Natural killer cell (primary cell): ENCODE data around the gene NRG3. TPM values are rescaled to one million over a fixed set of nuclear protein-coding genes. Genes with fewer than 3 reads are reported as not detected.

Experiments
- ATAC-seq, 3 donors: fragments of 150-1000 bp in 2 of 3; fragments of 200-7000 bp in 1 of 3; cut with Tn5 transposase; 1 replicate in 1 of 3; 2 replicates in 2 of 3; pipeline ENCODE4 v1.10.0; 2021; ENCODE audit warnings: mild to moderate bottlenecking in 2 of 3, moderate library complexity in 2 of 3
- DNase-seq, 2 donors: peaks; one replicate each; pipeline versions ENCODE4 v3.0.0 to v3.0.0-alpha.2; 2013 to 2021; ENCODE audit warnings: mixed read lengths in 1 of 2
- H3K27ac ChIP-seq: one replicate; pipeline ENCODE4 v1.5.1; 2013; ENCODE audit warnings: mild to moderate bottlenecking, low read length
- H3K27me3 ChIP-seq: one replicate; pipeline ENCODE4 v1.6.1; 2013; ENCODE audit warnings: low read length; ENCODE audit not compliant: control insufficient read depth, insufficient read depth
- H3K36me3 ChIP-seq: one replicate; pipeline ENCODE4 v1.6.1; 2013; ENCODE audit warnings: low read length; ENCODE audit not compliant: control insufficient read depth, insufficient read depth
- H3K4me1 ChIP-seq: one replicate; pipeline ENCODE4 v1.6.1; 2013; ENCODE audit warnings: low read length; ENCODE audit not compliant: control insufficient read depth, insufficient read depth
- H3K4me3 ChIP-seq: one replicate; pipeline ENCODE4 v1.5.1; 2013; ENCODE audit warnings: low read length
- H3K9me3 ChIP-seq: one replicate; pipeline ENCODE4 v1.6.1; 2013; ENCODE audit warnings: low read length; ENCODE audit not compliant: control insufficient read depth, insufficient read depth
- H3K27ac Mint-ChIP-seq, 2 donors: one replicate each; pipeline ENCODE4 v1.8.0; 2022; ENCODE audit warnings: mild to moderate bottlenecking in 2 of 2, mixed read lengths in 2 of 2, moderate library complexity in 1 of 2
- H3K27me3 Mint-ChIP-seq, 2 donors: one replicate each; pipeline ENCODE4 v1.8.0; 2022; ENCODE audit warnings: low read depth in 2 of 2, mixed read lengths in 2 of 2
- H3K36me3 Mint-ChIP-seq: one replicate; pipeline ENCODE4 v1.8.0; 2022; ENCODE audit warnings: mixed read lengths
- H3K4me1 Mint-ChIP-seq, 2 donors: one replicate each; pipeline ENCODE4 v1.8.0; 2022; ENCODE audit warnings: mixed read lengths in 2 of 2
- H3K4me3 Mint-ChIP-seq: one replicate; pipeline ENCODE4 v1.8.0; 2022; ENCODE audit warnings: mild to moderate bottlenecking, moderate library complexity, mixed read lengths
- H3K9me3 Mint-ChIP-seq, 2 donors: one replicate each; pipeline ENCODE4 v1.8.0; 2022; ENCODE audit warnings: mixed read lengths in 2 of 2
- CTCF ChIP-seq: fragments of 200-600 bp; IDR thresholded peaks from one replicate; pipeline ENCODE4 v1.8.0; 2022; ENCODE audit warnings: antibody characterized with exemption
- WGBS: methylation state at CpG from one replicate; pipeline ENCODE4 v1.1.7; 2013; ENCODE audit warnings: missing lambda C conversion rate; ENCODE audit not compliant: insufficient coverage; 5-methylcytosine and 5-hydroxymethylcytosine counted together
- intact Hi-C: fragments of 100-400 bp; cut with micrococcal nuclease; formaldehyde crosslinking; loops from one replicate; pipeline ENCODE4 v1.14.2; 2022
- total RNA-seq, 4 donors: library from RNA; stranded (reverse); fragments of 120-200 nt in 1 of 4; gene quantifications; one replicate each; pipeline versions ENCODE4 v1.2.3 to v1.2.4, GENCODE V29; 2013 to 2022

NRG3 gene
- total RNA-seq, 3 donors from 2014 or later (not counting 1 experiment from before 2014, with no cell fraction given): not detected

DNA sequence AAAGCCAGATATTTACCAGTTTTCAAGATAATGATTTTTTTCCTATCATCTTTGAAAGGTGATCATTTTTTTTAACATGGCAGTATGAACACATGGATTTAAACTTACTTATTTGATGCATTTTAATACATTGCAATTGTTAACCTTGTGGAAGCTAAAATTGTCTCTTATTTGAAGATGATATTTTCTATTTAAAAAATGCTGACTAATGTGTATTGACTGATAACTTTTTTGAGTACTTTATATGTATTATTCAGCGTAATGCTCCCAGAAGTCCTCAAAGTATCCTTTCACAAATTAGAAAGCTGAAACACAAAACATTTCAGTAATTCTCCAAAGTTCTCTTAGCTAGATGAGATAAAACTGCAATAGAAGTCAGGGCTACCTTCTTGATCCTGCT lies 677.3 kb downstream of the NRG3 start:
- Mint-ChIP-seq H3K27me3 (no peaks in the 10 kb centered on the region), H3K4me3 (no peak overlapping the region), H3K36me3 (no peaks in the 10 kb centered on the region), H3K4me1 (no peaks in the 10 kb centered on the region), H3K9me3 (peaks cover 10 to 11% of the 10 kb centered on the region in 2 donors), H3K27ac (no peak overlapping the region)
- Histone ChIP-seq H3K4me3 (no peak overlapping the region), H3K9me3 (no peaks in the 10 kb centered on the region), H3K36me3 (no peaks in the 10 kb centered on the region), H3K27me3 (no peaks in the 10 kb centered on the region), H3K27ac (no peak overlapping the region), H3K4me1 (no peaks in the 10 kb centered on the region)
- ATAC-seq: no peak
- intact Hi-C loops: no loop called here
- no peak for DNase-seq
- no CpG with 5 or more reads among the region's 1 CpG for WGBS
- no peak for TF ChIP-seq CTCF

GRCh38 chr10:82554381-82554780 lies 679.4 kb downstream of the NRG3 start:
- Mint-ChIP-seq H3K27ac (no peak overlapping the region), H3K4me3 (no peak overlapping the region), H3K36me3 (no peaks in the 10 kb centered on the region), H3K9me3 (peaks cover 6% of the 10 kb centered on the region in 2 donors), H3K4me1 (no peaks in the 10 kb centered on the region), H3K27me3 (no peaks in the 10 kb centered on the region)
- Histone ChIP-seq H3K9me3 (no peaks in the 10 kb centered on the region), H3K36me3 (no peaks in the 10 kb centered on the region), H3K27ac (no peak overlapping the region), H3K4me1 (no peaks in the 10 kb centered on the region), H3K4me3 (no peak overlapping the region), H3K27me3 (no peaks in the 10 kb centered on the region)
- TF ChIP-seq CTCF: no peak
- ATAC-seq (no peak), DNase-seq (no peak)
- intact Hi-C loops: no loop called here
- 74% methylated on average over 3 of the region's 3 CpGs for WGBS

GRCh38 chr10:82558014-82558607 lies 683.1 kb downstream of the NRG3 start:
- Mint-ChIP-seq H3K36me3 (no peaks in the 10 kb centered on the region), H3K4me3 (no peak overlapping the region), H3K27ac (no peak overlapping the region), H3K4me1 (no peaks in the 10 kb centered on the region), H3K9me3 (peaks cover 5 to 8% of the 10 kb centered on the region in 2 donors), H3K27me3 (no peaks in the 10 kb centered on the region)
- TF ChIP-seq CTCF: no peak
- Histone ChIP-seq H3K36me3 (no peaks in the 10 kb centered on the region), H3K4me3 (no peak overlapping the region), H3K4me1 (no peaks in the 10 kb centered on the region), H3K27ac (no peak overlapping the region), H3K27me3 (no peaks in the 10 kb centered on the region), H3K9me3 (no peaks in the 10 kb centered on the region)
- intact Hi-C loops: no loop called here
- DNase-seq (no peak), ATAC-seq (no peak)
- 35% methylated on average over 2 of the region's 2 CpGs for WGBS
